Measurements from ENCODE around the gene BIN1.

The BIN1 gene

GRCh38 chr2:127016329-127016728 lies 90.6 kb downstream of the BIN1 start:
- DNase-seq: no peak
- no peak overlapping the region for H3K4me3 ChIP-seq (ENCODE audit: control insufficient read depth in 1 of 7, extremely low read depth in 1 of 7, insufficient read depth in 4 of 7, low read depth in 2 of 7, low read length in 6 of 7)
- H3K27ac ChIP-seq (ENCODE audit: insufficient read depth in 1 of 2, low read depth in 1 of 2, low read length in 2 of 2, poor library complexity in 1 of 2, severe bottlenecking in 2 of 2): no peak overlapping the region
- no peaks in the 10 kb centered on the region for H3K4me1 ChIP-seq (ENCODE audit: control extremely low read depth in 1 of 4, control insufficient read depth in 4 of 4, insufficient read depth in 4 of 4, low read length in 3 of 4)
- 98% methylated on average over 23 of the region's 24 CpGs for WGBS (ENCODE audit: insufficient coverage)
- peaks cover 0 to 2% (median 0%) of the 10 kb centered on the region in 5 experiments for H3K27me3 ChIP-seq (replicated peaks in 2 of 5; ENCODE audit: control insufficient read depth in 4 of 5, insufficient read depth in 5 of 5, low read length in 4 of 5)
- CTCF ChIA-PET: no interaction called here
- H3K36me3 ChIP-seq (ENCODE audit: control insufficient read depth in 4 of 4, insufficient read depth in 4 of 4, low read length in 3 of 4): no peaks in the 10 kb centered on the region
- no peaks in the 10 kb centered on the region for H3K9me3 ChIP-seq (ENCODE audit: control extremely low read depth in 1 of 5, control insufficient read depth in 4 of 5, insufficient read depth in 2 of 5, low read depth in 1 of 5, low read length in 4 of 5)
- POLR2A ChIA-PET: no interaction called here

GRCh38 chr2:127015106-127015910 lies 91.6 kb downstream of the BIN1 start:
- H3K27ac ChIP-seq (ENCODE audit: insufficient read depth in 1 of 2, low read depth in 1 of 2, low read length in 2 of 2, poor library complexity in 1 of 2, severe bottlenecking in 2 of 2): no peak overlapping the region
- WGBS (ENCODE audit: insufficient coverage): 95% methylated on average over 8 of the region's 8 CpGs
- POLR2A ChIA-PET: no interaction called here

GRCh38 chr2:127014630-127015029 lies 92.3 kb downstream of the BIN1 start:
- CTCF ChIA-PET: interaction anchor here (0.7 to 1.2 kb wide), 3 partner anchors 11 to 30 kb away, joined by 3 read pairs; no protein-coding TSS in a partner anchor
- no peak overlapping the region for H3K27ac ChIP-seq (ENCODE audit: insufficient read depth in 1 of 2, low read depth in 1 of 2, low read length in 2 of 2, poor library complexity in 1 of 2, severe bottlenecking in 2 of 2)

More at GRCh38 chr2:127015106-127015910, 91.6 kb downstream of the BIN1 start:
- H3K36me3 ChIP-seq (ENCODE audit: control insufficient read depth in 4 of 4, insufficient read depth in 4 of 4, low read length in 3 of 4): no peaks in the 10 kb centered on the region
- peaks cover 0 to 5% (median 0%) of the 10 kb centered on the region in 5 experiments for H3K27me3 ChIP-seq (replicated peaks in 2 of 5; ENCODE audit: control insufficient read depth in 4 of 5, insufficient read depth in 5 of 5, low read length in 4 of 5)
- CTCF ChIA-PET: interaction anchor here (1.1 kb wide), 1 partner anchor 30 kb away, joined by 3 read pairs; no protein-coding TSS in a partner anchor
- no peak overlapping the region for H3K4me3 ChIP-seq (ENCODE audit: control insufficient read depth in 1 of 7, extremely low read depth in 1 of 7, insufficient read depth in 4 of 7, low read depth in 2 of 7, low read length in 6 of 7)
- DNase-seq: no peak
- no peaks in the 10 kb centered on the region for H3K4me1 ChIP-seq (ENCODE audit: control extremely low read depth in 1 of 4, control insufficient read depth in 4 of 4, insufficient read depth in 4 of 4, low read length in 3 of 4)
- H3K9me3 ChIP-seq (ENCODE audit: control extremely low read depth in 1 of 5, control insufficient read depth in 4 of 5, insufficient read depth in 2 of 5, low read depth in 1 of 5, low read length in 4 of 5): peaks cover 0 to under 1% (median 0%) of the 10 kb centered on the region in 5 experiments

GRCh38 chr2:127014224-127014623 lies 92.7 kb downstream of the BIN1 start:
- WGBS (ENCODE audit: insufficient coverage): 93% methylated on average over 1 of the region's 1 CpG
- Histone ChIP-seq H3K27me3 (replicated peaks in 2 of 5; ENCODE audit: control insufficient read depth in 4 of 5, insufficient read depth in 5 of 5, low read length in 4 of 5) (peaks cover 0 to 5% (median 0%) of the 10 kb centered on the region in 5 experiments), H3K27ac (ENCODE audit: insufficient read depth in 1 of 2, low read depth in 1 of 2, low read length in 2 of 2, poor library complexity in 1 of 2, severe bottlenecking in 2 of 2) (no peak overlapping the region), H3K36me3 (ENCODE audit: control insufficient read depth in 4 of 4, insufficient read depth in 4 of 4, low read length in 3 of 4) (no peaks in the 10 kb centered on the region), H3K4me1 (ENCODE audit: control extremely low read depth in 1 of 4, control insufficient read depth in 4 of 4, insufficient read depth in 4 of 4, low read length in 3 of 4) (no peaks in the 10 kb centered on the region), H3K4me3 (ENCODE audit: control insufficient read depth in 1 of 7, extremely low read depth in 1 of 7, insufficient read depth in 4 of 7, low read depth in 2 of 7, low read length in 6 of 7) (no peak overlapping the region), H3K9me3 (ENCODE audit: control extremely low read depth in 1 of 5, control insufficient read depth in 4 of 5, insufficient read depth in 2 of 5, low read depth in 1 of 5, low read length in 4 of 5) (peaks cover 0 to 2% (median 0%) of the 10 kb centered on the region in 5 experiments)
- DNase-seq: no peak
- ChIA-PET CTCF (interaction anchor here (0.7 to 1.2 kb wide), 2 partner anchors 12 to 18 kb away, joined by 3 read pairs; no protein-coding TSS in a partner anchor), POLR2A (no interaction called here)

More at GRCh38 chr2:127014630-127015029, 92.3 kb downstream of the BIN1 start:
- POLR2A ChIA-PET: no interaction called here
- Histone ChIP-seq H3K36me3 (ENCODE audit: control insufficient read depth in 4 of 4, insufficient read depth in 4 of 4, low read length in 3 of 4) (no peaks in the 10 kb centered on the region), H3K4me3 (ENCODE audit: control insufficient read depth in 1 of 7, extremely low read depth in 1 of 7, insufficient read depth in 4 of 7, low read depth in 2 of 7, low read length in 6 of 7) (no peak overlapping the region), H3K9me3 (ENCODE audit: control extremely low read depth in 1 of 5, control insufficient read depth in 4 of 5, insufficient read depth in 2 of 5, low read depth in 1 of 5, low read length in 4 of 5) (peaks cover 0 to 2% (median 0%) of the 10 kb centered on the region in 5 experiments), H3K4me1 (ENCODE audit: control extremely low read depth in 1 of 4, control insufficient read depth in 4 of 4, insufficient read depth in 4 of 4, low read length in 3 of 4) (no peaks in the 10 kb centered on the region), H3K27me3 (replicated peaks in 2 of 5; ENCODE audit: control insufficient read depth in 4 of 5, insufficient read depth in 5 of 5, low read length in 4 of 5) (peaks cover 0 to 5% (median 0%) of the 10 kb centered on the region in 5 experiments)
- 100% methylated on average over 3 of the region's 4 CpGs for WGBS (ENCODE audit: insufficient coverage)
- DNase-seq: no peak

- CTCF ChIA-PET: no interaction called here
- no peaks in the 10 kb centered on the region for H3K4me1 ChIP-seq (ENCODE audit: control extremely low read depth in 1 of 4, control insufficient read depth in 4 of 4, insufficient read depth in 4 of 4, low read length in 3 of 4)
Observed at GRCh38 chr2:127012868-127013267, 94.1 kb downstream of the BIN1 start.

GRCh38 chr2:127012215-127012614 lies 94.7 kb downstream of the BIN1 start:
- Histone ChIP-seq H3K27ac (ENCODE audit: insufficient read depth in 1 of 2, low read depth in 1 of 2, low read length in 2 of 2, poor library complexity in 1 of 2, severe bottlenecking in 2 of 2) (no peak overlapping the region), H3K36me3 (ENCODE audit: control insufficient read depth in 4 of 4, insufficient read depth in 4 of 4, low read length in 3 of 4) (no peaks in the 10 kb centered on the region), H3K9me3 (ENCODE audit: control extremely low read depth in 1 of 5, control insufficient read depth in 4 of 5, insufficient read depth in 2 of 5, low read depth in 1 of 5, low read length in 4 of 5) (peaks cover 0 to 2% (median 0%) of the 10 kb centered on the region in 5 experiments), H3K4me1 (ENCODE audit: control extremely low read depth in 1 of 4, control insufficient read depth in 4 of 4, insufficient read depth in 4 of 4, low read length in 3 of 4) (no peaks in the 10 kb centered on the region), H3K4me3 (ENCODE audit: control insufficient read depth in 1 of 7, extremely low read depth in 1 of 7, insufficient read depth in 4 of 7, low read depth in 2 of 7, low read length in 6 of 7) (no peak overlapping the region), H3K27me3 (replicated peaks in 2 of 5; ENCODE audit: control insufficient read depth in 4 of 5, insufficient read depth in 5 of 5, low read length in 4 of 5) (peaks cover 0 to 5% (median 0%) of the 10 kb centered on the region in 5 experiments)
- WGBS (ENCODE audit: insufficient coverage): 100% methylated on average over 2 of the region's 2 CpGs
- CTCF ChIA-PET: no interaction called here
- DNase-seq: no peak
- POLR2A ChIA-PET: no interaction called here

More at GRCh38 chr2:127012868-127013267, 94.1 kb downstream of the BIN1 start:
- H3K36me3 ChIP-seq (ENCODE audit: control insufficient read depth in 4 of 4, insufficient read depth in 4 of 4, low read length in 3 of 4): no peaks in the 10 kb centered on the region
- no peak for DNase-seq
- H3K4me3 ChIP-seq (ENCODE audit: control insufficient read depth in 1 of 7, extremely low read depth in 1 of 7, insufficient read depth in 4 of 7, low read depth in 2 of 7, low read length in 6 of 7): no peak overlapping the region
- POLR2A ChIA-PET: no interaction called here
- H3K9me3 ChIP-seq (ENCODE audit: control extremely low read depth in 1 of 5, control insufficient read depth in 4 of 5, insufficient read depth in 2 of 5, low read depth in 1 of 5, low read length in 4 of 5): peaks cover 0 to 2% (median 0%) of the 10 kb centered on the region in 5 experiments
- no peak overlapping the region for H3K27ac ChIP-seq (ENCODE audit: insufficient read depth in 1 of 2, low read depth in 1 of 2, low read length in 2 of 2, poor library complexity in 1 of 2, severe bottlenecking in 2 of 2)
- H3K27me3 ChIP-seq (replicated peaks in 2 of 5; ENCODE audit: control insufficient read depth in 4 of 5, insufficient read depth in 5 of 5, low read length in 4 of 5): peaks cover 0 to 5% (median 0%) of the 10 kb centered on the region in 5 experiments
- WGBS (ENCODE audit: insufficient coverage): 88% methylated on average over 6 of the region's 7 CpGs

- ChIA-PET CTCF (no interaction called here), POLR2A (no interaction called here)
- no peaks in the 10 kb centered on the region for H3K4me1 ChIP-seq (ENCODE audit: control extremely low read depth in 1 of 4, control insufficient read depth in 4 of 4, insufficient read depth in 4 of 4, low read length in 3 of 4)
- no peaks in the 10 kb centered on the region for H3K36me3 ChIP-seq (ENCODE audit: control insufficient read depth in 4 of 4, insufficient read depth in 4 of 4, low read length in 3 of 4)
- H3K4me3 ChIP-seq (ENCODE audit: control insufficient read depth in 1 of 7, extremely low read depth in 1 of 7, insufficient read depth in 4 of 7, low read depth in 2 of 7, low read length in 6 of 7): no peak overlapping the region
- H3K27me3 ChIP-seq (replicated peaks in 2 of 5; ENCODE audit: control insufficient read depth in 4 of 5, insufficient read depth in 5 of 5, low read length in 4 of 5): peaks cover 0 to 5% (median 0%) of the 10 kb centered on the region in 5 experiments
- peaks cover 0 to 2% (median 0%) of the 10 kb centered on the region in 5 experiments for H3K9me3 ChIP-seq (ENCODE audit: control extremely low read depth in 1 of 5, control insufficient read depth in 4 of 5, insufficient read depth in 2 of 5, low read depth in 1 of 5, low read length in 4 of 5)
- no peak overlapping the region for H3K27ac ChIP-seq (ENCODE audit: insufficient read depth in 1 of 2, low read depth in 1 of 2, low read length in 2 of 2, poor library complexity in 1 of 2, severe bottlenecking in 2 of 2)
- no peak for DNase-seq
- 100% methylated on average over 3 of the region's 8 CpGs for WGBS (ENCODE audit: insufficient coverage)
Observed at GRCh38 chr2:127011796-127012195, 95.2 kb downstream of the BIN1 start.

Measured in common myeloid progenitor, CD34-positive (primary cell).